ENCODE data around the gene TRAPPC2.
"Not testable (repeated sequence)": the region's sequence is repeated elsewhere in the genome, so short reads cannot be mapped to it uniquely, and the experiment has no call there.

Gene TRAPPC2

GRCh38 chrX:13698432-13698831, 36.0 kb downstream of the TRAPPC2 start:
- DNase-seq (ENCODE audit: low read depth) = no peak

GRCh38 chrX:13697976-13698375, 36.4 kb downstream of the TRAPPC2 start:
- no peak for DNase-seq (ENCODE audit: low read depth)

- no peak for DNase-seq (ENCODE audit: low read depth)
These were observed 37.0 kb downstream of the TRAPPC2 start for GRCh38 chrX:13697455-13697854.

- DNase-seq (ENCODE audit: low read depth) = no peak
These were observed 38.8 kb downstream of the TRAPPC2 start for GRCh38 chrX:13695601-13696115.

GRCh38 chrX:13694983-13695382, 39.4 kb downstream of the TRAPPC2 start:
- no peak for DNase-seq (ENCODE audit: low read depth)

- no peak for DNase-seq (ENCODE audit: low read depth)
These were observed 40.1 kb downstream of the TRAPPC2 start for GRCh38 chrX:13694359-13694758.

GRCh38 chrX:13693341-13693961, 41.0 kb downstream of the TRAPPC2 start:
- DNase-seq (ENCODE audit: low read depth) = no peak

GRCh38 chrX:13692771-13693231, 41.6 kb downstream of the TRAPPC2 start:
- DNase-seq (ENCODE audit: low read depth) = no peak

- DNase-seq (ENCODE audit: low read depth) = no peak
These were observed 42.5 kb downstream of the TRAPPC2 start for GRCh38 chrX:13691841-13692371.

GRCh38 chrX:13690836-13691235, 43.6 kb downstream of the TRAPPC2 start:
- no peak for DNase-seq (ENCODE audit: low read depth)

- DNase-seq (ENCODE audit: low read depth) = no peak
These were observed 44.6 kb downstream of the TRAPPC2 start for GRCh38 chrX:13689741-13690211.

- DNase-seq (ENCODE audit: low read depth) = peak; percentile 60
These were observed 45.3 kb downstream of the TRAPPC2 start, which contains the start of gene RAB9A for GRCh38 chrX:13688958-13689740. Gene RAB9A (plus strand): TSS chrX:13689128. CDS start chrX:13708747, 19,619 bp downstream.

- no peak for DNase-seq (ENCODE audit: low read depth)
These were observed 45.9 kb downstream of the TRAPPC2 start for GRCh38 chrX:13688384-13688957.

- DNase-seq (ENCODE audit: low read depth) = no peak
These were observed 47.2 kb downstream of the TRAPPC2 start for GRCh38 chrX:13687203-13687602.

GRCh38 chrX:13685126-13685763, 49.2 kb downstream of the TRAPPC2 start:
- DNase-seq (ENCODE audit: low read depth) = no peak

- no peak for DNase-seq (ENCODE audit: low read depth)
These were observed 50.1 kb downstream of the TRAPPC2 start for GRCh38 chrX:13684361-13684760.

GRCh38 chrX:13681595-13681994, 52.8 kb downstream of the TRAPPC2 start:
- no peak for DNase-seq (ENCODE audit: low read depth)

- DNase-seq (ENCODE audit: low read depth) = not testable (repeated sequence)
These were observed 54.7 kb downstream of the TRAPPC2 start for GRCh38 chrX:13679700-13680099.

GRCh38 chrX:13676885-13677284, 57.5 kb downstream of the TRAPPC2 start:
- DNase-seq (ENCODE audit: low read depth) = no peak

GRCh38 chrX:13673016-13673415, 61.4 kb downstream of the TRAPPC2 start:
- no peak for DNase-seq (ENCODE audit: low read depth)

GRCh38 chrX:13670197-13670596, 64.2 kb downstream of the TRAPPC2 start:
- DNase-seq (ENCODE audit: low read depth) = no peak

- DNase-seq (ENCODE audit: low read depth) = not testable (repeated sequence)
These were observed 64.7 kb downstream of the TRAPPC2 start for GRCh38 chrX:13669755-13670154.

All from stimulated activated CD4-positive, alpha-beta T cell treated with anti-CD3 and anti-CD28 coated beads, Interleukin-2, amount 100 ng/mL, for 4 hours (primary cell).